ENCODE measurements around the gene FAM81A.
A peak's percentile ranks its signal among the peaks of the same experiment; 100 is the strongest.
"Not testable (repeated sequence)": the region's sequence is repeated elsewhere in the genome, so short reads cannot be mapped to it uniquely, and the experiment has no call there.

Gene FAM81A

DNA sequence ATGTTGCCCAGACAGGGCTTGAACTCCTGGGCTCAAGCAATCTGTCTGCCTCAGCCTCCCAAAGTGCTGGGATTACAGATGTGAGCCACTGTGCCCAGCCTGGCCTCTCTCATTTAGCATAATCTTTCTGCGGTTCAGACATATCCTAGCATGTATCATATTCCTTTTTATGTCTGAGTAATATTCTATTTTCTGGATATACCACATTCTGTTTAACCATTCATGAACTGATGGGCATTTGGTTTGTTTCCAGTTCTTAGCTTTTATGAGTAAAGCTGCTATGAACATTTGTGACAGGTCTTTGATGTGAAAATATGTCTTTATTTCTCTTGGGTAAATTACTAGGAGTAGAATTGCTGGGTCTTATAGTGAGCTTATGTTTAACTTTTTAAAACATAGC is 23.5 kb downstream of the FAM81A start:
- Histone ChIP-seq H3K27ac (no peak overlapping the region), H3K4me3 (no peak overlapping the region)

DNA sequence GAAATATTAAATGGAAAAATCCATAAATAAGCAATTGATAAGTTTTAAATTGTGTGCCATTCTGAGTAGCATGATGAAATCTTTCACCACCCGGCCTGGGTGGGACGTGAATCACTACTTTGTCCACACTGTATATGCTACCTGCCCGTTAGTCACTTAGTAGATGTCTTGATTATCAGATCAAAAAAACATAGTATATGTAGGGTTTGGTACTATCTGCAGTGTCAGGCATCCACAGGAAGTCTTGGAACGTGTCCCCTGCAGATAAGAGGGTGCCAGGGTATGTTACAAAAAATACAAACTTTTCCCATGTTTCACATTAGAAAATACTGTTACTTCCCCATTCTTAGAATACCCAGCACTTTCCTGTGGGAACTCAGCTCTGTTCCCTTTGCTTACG is 35.2 kb downstream of the FAM81A start:
- Histone ChIP-seq H3K27ac (no peak overlapping the region), H3K4me3 (no peak overlapping the region)

DNA sequence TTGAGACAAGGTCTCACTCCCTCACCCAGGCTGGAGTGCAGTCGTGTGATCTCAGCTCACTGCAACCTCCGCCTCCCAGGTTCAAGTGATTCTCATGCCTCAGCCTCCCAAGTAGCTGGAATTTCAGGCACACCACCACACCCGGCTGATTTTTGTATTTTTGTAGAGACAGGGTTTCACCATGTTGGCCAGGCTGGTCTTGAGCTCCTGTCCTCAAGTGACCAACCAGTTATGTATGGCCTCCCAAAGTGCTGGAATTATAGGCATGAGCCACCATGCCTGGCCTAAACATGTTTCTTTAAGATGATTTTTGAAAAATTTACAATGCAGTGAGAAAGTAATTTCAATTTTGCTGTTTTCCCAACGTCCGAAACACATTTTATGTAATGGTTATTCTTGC is 37.2 kb downstream of the FAM81A start:
- not testable (repeated sequence) for H3K4me3 ChIP-seq, H3K27ac ChIP-seq

DNA sequence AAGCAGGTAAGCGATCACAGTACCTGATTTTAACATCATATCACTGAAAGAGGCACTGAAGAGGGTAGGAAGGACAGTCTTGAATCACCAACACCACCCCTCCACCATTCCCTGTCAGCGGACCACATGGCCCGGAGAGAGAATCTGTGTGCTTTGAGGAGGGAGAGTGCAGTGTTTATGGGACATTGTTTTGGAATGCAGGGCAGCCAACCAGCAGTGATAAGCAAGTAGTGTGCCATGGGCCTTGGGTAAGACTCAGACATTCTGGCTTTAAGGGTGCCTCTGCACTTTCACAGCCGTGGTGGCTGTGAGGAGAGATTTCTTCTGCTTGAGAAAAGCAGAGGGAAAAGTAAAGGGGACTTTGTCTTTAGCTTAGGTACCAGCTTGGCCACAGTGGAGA is 46.4 kb downstream of the FAM81A start:
- no peak overlapping the region for H3K4me3 ChIP-seq
- no peak overlapping the region for H3K27ac ChIP-seq

DNA sequence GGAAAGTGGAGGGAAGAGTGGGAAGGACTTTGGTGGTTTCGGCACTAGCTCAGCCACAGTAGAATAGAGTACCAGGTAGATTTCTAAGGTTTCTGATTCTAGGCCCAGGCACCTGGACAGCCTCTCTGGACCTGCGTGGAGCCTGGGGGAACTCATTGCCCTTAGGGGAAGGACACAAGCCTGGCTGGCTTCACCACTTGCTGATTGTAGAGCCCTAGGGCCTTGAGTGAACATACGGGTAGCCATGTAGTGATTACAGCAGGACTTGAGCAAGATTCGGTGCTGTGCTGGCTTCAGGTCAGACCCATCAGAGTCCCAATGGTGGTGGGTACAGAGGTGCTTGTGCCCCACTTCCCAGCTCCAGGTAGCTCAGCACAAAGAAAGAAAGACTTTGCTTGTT is 47.0 kb downstream of the FAM81A start:
- no peak overlapping the region for H3K27ac ChIP-seq
- no peak overlapping the region for H3K4me3 ChIP-seq

DNA sequence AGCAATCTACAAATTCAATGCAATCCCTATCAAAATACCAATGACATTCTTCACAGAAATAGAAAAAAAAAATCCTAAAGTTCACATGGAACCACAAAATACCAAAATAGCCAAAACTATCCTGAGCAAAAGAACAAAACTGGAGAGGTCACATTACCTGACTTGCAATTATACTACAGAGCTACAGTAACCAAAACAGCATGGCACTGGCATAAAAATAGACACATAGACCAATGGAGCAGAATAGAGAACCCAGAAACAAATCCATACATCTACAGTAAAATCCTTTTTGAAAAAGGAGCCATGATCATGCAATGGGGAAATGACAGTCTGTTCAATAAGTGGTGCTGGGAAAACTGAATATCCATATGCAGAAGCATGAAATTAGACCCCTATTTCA is 51.5 kb downstream of the FAM81A start:
- H3K4me3 ChIP-seq: not testable (repeated sequence)

DNA sequence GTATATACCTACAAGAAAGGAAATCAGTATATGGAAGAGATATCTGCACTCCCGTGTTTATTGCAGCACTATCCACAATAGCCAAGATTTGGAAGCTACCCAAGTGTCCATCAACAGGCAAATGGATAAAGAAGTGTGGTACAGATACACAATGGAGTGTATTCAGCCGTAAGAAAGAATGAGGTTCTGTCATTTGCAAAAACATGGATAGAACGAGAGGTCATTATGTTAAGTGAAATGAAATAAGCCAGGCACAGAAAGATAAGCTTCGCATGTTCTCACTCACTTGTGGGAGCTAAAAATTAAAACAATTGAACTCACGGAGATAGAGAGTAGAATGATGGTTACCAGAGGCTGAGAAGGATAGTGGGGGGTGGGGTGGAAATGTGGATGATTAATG is 53.1 kb downstream of the FAM81A start:
- Histone ChIP-seq H3K27ac (no peak overlapping the region), H3K4me3 (no peak overlapping the region)

More for the DNA sequence above, 51.5 kb downstream of the FAM81A start:
- not testable (repeated sequence) for H3K27ac ChIP-seq

DNA sequence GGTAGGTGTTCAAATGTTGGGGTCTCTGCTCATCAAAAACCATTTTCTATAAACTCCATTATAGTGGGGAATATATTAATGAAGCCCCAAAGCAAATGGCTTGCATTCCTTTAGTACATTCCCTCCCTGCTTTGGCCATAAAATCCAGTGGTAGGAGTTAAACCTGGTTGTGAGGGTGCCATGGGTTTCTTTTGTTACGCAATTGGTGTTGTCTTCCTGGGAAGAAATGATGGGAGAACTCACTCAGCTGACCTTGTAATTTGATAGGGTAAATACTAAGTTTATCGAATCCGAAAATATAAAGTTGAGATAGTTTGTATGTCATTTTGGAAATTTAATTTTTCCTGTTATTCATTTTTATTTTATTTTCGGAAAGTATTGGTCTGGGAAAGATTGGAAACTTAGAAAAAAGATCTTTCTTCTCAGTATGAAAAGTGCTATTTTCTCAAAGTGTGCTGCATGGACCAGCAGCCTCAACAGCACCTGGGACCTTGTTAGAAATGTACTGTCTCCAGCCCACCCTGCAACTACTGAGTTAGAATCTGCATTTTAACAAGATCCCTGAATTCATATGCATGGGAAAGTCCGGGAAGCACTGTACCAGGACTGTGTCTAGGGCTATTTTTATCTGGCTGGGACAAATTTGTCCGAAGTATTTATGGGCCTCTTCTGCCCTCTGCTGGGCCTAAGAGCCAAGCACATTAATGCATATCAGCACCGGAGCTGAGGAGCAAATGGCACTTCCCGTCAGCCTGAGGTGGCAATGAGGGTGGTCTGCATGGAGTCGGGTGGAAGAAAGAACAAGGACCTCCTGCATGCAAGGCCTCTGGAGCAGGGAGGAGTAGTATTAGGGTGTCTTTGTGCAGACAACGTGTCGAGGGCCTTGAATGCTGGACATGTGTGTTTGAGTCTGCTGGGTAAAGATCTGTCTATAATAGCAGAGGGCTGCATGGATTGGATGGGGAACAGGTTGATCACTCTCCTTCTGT is 54.7 kb downstream of the FAM81A start:
- H3K4me3 ChIP-seq: no peak overlapping the region

DNA sequence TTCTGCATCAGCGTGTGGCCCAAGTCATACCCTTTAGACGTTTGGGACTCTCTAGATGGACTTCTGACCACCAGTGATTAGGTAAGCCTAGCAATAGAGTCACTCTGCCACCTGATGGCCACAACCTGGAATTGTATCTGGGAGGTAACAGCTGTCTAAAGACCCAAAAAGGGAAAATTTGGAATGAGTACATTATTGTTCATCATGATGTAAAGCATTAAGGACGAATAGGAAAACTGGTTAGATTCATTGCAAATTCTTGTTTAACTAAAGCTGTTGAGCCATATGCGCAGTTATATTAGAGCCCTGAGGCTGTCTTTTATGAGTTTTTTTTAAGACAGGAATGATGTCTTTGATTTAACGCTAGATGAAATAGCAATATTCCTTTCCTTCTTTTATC is 63.6 kb downstream of the FAM81A start:
- H3K27ac ChIP-seq: no peak overlapping the region
- no peak overlapping the region for H3K4me3 ChIP-seq

More for the DNA sequence above, 54.7 kb downstream of the FAM81A start:
- H3K27ac ChIP-seq: no peak overlapping the region

DNA sequence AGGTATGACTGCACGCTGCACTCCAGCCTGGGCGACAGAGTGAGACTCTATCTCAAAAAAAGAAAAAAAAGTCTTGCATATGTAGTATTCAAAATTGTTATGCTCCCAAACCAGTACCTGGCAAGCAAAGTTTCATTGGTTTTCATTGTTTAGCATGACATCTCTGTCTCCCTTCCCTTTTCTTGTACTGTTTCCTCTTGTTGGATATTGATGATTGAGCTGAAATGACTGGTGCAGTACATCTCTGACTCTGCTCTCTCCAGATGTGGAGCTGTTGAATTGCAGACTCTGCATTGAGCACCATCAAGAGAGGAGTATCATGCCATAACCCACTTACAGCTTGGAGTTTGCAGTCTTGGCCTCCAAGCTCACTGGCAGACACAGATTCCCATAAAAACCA is 77.2 kb downstream of the FAM81A start:
- no peak overlapping the region for H3K27ac ChIP-seq

DNA sequence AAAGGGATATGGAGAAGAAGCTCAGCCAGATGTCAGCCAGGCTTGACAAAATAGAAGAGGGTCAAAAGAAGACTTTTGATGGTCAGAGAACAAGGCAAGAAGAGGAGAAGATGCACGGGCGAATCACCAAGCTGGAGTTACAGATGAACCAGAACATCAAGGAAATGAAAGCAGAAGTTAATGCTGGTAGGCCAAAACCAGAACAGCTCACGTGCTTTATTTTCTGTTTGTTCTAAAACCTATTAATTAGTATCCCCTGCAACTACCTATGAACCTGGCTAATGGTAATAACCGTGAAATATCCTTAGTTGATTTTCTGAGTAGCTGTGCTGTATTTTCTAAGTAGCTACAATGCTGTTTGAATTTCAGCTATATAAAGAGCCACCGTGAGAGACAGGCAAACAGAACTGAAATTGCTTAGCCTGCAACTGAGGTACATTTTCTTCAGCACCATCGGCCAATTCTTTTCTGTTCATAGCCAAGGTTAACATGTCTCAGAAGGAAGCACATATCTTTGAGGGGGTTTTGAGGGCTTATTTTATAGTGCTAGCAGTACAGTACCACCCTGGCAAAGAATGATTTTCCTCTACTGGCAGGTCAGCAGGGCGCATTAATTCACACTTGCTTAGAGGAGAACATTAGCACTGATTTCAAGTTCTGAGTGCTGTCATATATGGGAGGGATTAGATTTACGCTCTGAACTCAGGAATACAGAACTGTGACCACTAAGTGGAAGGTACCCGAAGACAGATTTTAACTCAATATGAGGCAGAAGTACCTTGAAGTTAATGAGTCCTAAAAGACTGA is 78.9 kb downstream of the FAM81A start:
- Histone ChIP-seq H3K27ac (peak overlapping the region in 3 of 21 experiments; percentile 21 to 52 (median 31)), H3K4me3 (no peak overlapping the region)

More for the DNA sequence above, 77.2 kb downstream of the FAM81A start:
- H3K4me3 ChIP-seq: no peak overlapping the region

DNA sequence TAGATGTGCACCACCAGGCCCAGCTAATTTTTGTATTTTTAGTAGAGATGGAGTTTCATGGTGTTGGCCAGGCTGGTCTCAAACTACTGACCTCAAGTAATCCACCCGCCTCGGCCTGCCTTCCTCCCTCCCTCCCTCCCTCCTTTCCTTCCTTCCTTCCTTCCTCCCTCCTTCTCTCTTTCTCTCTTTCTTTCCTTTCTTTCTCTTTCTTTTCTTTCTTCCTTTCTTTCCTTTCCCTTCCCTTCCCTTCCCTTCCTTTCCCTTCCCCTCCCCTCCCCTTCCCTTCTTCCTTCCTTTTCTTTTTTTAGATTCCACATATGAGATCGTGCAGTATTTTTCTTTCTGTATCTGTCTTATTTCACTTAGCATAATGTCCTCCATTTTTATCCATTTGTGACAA is 81.3 kb downstream of the FAM81A start:
- Histone ChIP-seq H3K4me3 (no peak overlapping the region), H3K27ac (peak overlapping the region in 1 of 21 experiments; percentile 19)

DNA sequence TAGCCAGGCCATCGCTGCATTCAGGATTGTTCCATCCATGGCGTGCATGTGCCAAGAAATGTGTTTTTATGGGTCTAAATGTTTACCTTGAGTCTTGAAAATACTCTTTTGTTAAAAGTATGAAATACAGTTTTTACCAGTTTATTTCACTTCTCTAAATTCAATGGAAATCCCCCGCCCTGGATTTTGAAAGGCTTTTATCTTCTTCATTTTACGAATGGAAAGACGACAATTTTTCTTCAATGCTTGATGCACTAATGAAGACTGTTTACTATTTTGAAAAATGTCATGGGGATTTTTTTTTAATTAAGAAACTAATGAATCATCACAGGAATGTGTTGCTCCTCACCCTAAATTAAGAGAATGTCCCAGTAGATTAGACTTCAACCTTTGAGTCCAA is 83.5 kb downstream of the FAM81A start:
- peak overlapping the region in 1 of 21 experiments; percentile 45 for H3K27ac ChIP-seq
- no peak overlapping the region for H3K4me3 ChIP-seq

DNA sequence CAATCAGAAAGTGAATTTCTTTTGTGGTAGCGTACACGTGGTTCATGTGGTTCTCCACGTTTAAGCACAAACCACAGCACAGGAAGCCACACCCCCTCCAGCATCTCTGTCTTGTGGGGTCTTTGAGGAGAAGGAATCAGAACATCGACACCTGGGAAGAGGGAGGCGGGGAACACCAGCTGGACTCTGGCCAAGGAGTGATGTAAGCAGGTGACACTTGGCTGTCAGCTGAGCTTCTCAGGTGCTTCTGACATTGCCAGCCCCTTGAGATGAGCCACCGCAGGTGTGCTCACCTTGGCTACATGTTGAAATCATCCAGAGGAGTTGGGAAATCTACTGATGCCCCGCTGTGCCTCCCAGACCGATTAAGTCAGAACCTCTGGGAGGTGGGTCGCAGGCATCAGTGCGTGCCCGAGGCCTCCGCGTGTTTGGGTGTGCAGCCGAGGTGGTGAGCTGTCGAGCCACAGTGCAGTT is 85.0 kb downstream of the FAM81A start:
- Histone ChIP-seq H3K27ac (no peak overlapping the region), H3K4me3 (no peak overlapping the region)

DNA sequence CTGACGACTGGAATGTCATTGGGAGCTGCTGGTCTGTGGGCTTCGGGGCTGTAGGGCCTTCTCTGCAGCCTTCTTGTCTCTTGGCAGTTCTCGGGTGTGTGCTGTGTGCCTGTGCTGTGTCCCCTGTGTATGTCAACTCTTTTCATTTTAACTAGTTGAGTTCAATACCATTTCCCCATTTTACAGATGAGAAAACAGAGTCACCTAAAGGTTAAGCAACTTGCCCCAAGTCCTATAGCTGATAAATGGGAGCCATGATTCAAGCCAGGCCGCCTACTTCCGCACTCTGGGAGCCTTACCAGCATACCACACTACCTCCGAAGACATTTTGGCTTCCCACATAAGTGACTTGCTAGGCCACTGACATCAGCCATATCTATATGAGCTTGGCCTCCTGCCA is 85.7 kb downstream of the FAM81A start:
- Histone ChIP-seq H3K4me3 (no peak overlapping the region), H3K27ac (peak overlapping the region in 1 of 21 experiments; percentile 52)

DNA sequence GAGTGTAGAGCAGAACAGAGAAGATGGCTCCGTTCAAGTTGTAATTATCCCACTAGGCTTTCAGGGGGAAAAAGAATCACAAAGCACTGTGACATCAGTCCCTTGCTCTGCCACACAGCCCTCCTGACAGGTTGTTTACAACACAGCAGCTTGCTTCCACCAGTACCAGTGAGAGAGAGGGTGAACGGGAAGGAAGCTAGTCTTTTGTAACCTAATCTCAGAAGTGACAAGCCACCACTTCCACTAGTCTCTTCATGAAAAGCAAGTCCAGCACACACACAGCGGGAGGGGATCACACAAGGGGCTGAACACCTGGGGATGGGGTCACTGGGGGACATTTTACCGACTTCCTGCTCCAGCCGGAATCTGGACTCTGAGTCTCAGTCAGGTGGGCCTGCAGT is 86.3 kb downstream of the FAM81A start:
- Histone ChIP-seq H3K27ac (peak overlapping the region in 2 of 21 experiments; percentile 43 to 52), H3K4me3 (no peak overlapping the region)

DNA sequence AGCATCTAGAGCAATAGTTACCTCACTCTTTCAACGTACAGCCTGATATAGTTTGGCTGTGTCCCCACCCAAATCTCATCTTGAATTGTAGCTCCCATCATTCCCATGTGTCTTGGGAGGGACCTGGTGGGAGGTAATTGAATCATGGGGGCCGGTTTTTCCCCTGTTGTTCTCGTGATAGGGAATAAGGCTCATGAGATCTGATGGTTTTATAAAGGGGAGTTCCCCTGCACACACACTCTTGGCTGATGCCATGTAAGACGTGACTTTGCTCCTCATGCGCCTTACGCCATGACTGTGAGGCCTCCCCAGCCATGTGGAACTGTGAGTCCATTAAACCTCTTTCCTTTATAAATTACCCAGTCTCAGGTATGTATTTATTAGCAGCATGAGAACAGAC is 88.5 kb downstream of the FAM81A start:
- not testable (repeated sequence) for H3K4me3 ChIP-seq, H3K27ac ChIP-seq

DNA sequence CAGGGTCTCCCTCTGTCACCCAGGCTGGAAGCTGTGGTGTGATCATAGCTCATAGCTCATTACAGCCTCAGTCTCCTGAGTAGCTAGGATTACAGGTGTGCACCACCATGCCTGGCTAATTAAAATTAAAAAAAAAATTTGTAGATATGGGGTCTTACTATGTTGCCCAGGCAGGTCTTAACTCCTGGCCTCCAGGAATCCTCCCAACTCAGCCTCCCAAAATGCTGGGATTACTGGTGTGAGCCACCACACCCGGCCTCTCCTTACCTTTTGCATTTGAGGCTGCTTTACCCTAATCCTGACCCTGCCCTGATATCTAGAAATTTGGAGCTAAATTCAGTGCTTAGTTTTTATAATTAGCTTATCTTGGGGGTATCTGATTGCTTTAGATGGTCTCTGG is 90.4 kb downstream of the FAM81A start:
- Histone ChIP-seq H3K27ac (no peak overlapping the region), H3K4me3 (no peak overlapping the region)

DNA sequence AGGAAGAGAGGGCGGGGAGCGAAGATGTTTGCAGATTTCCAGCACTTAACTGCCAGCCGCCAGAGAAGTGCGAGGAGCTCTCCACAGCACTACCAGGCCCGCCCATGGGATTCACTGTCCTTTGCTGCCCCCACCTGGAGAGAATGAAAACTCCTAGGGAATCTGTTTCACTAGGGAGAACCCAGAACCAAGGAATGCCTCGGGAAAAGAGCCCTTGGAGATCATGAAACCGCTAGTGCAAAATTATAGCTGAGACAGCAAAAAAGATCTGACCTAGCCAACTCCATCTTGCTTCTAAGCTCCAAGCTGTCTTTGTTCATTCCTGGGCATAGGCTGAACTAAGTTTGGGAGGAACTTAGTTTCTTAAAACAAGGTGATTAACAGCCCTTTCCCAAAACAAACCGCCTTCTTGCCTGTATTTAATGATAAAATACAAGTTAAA is 91.0 kb downstream of the FAM81A start:
- Histone ChIP-seq H3K4me3 (no peak overlapping the region), H3K27ac (no peak overlapping the region)

DNA sequence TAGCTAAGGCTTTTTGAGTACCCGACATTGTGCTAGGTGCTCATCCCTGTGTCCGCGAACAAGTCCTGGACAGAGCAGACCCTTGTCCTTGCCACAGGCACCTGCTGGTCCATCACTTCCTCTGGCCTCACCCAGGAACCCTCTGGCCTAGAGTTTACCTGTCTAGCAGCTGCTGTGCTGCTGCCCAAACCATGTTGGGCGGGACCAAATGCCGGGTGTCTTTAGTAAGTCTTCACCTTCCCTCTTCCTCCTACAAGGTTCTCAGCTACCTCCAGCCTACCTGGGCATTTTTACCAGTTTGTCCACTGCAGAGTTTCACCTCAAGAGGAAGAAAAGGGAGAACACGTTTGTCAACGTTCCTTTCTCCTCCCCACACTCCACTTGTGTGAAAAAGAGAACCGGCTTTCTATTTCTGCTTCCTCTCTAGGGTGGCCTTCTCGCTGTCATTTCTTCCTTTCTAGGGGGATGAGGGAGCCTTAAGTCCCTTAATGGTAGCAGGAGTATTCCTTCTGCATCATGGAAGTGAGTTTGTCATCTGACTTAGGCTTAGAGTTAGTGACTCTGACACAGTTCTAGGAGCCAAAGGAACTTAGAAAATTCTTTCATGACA is 93.2 kb downstream of the FAM81A start:
- no peak overlapping the region for H3K27ac ChIP-seq
- H3K4me3 ChIP-seq: no peak overlapping the region

Data from skin epidermis (tissue), 12 donors.